ENCODE measurements around the gene GLIS1.

DNA sequence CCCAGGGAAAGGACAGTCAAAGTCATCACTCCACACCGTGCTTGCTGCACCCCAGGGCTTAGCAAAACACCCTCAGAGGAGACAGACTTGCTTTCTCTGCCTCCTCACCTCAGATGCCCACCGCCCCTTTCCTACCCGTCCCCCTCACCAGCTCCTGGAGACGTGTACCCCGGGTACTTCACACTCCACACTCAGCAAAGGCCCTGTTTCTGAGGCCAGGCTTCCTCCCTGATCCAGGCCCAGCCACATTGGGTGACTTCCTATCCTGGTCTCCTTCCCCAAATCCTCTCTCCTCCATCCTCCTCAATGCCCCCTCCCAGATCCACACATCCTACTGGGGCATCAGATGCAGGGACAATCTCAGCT, 163.0 kb downstream of the GLIS1 start:
- TF ChIP-seq, protein P1, sequence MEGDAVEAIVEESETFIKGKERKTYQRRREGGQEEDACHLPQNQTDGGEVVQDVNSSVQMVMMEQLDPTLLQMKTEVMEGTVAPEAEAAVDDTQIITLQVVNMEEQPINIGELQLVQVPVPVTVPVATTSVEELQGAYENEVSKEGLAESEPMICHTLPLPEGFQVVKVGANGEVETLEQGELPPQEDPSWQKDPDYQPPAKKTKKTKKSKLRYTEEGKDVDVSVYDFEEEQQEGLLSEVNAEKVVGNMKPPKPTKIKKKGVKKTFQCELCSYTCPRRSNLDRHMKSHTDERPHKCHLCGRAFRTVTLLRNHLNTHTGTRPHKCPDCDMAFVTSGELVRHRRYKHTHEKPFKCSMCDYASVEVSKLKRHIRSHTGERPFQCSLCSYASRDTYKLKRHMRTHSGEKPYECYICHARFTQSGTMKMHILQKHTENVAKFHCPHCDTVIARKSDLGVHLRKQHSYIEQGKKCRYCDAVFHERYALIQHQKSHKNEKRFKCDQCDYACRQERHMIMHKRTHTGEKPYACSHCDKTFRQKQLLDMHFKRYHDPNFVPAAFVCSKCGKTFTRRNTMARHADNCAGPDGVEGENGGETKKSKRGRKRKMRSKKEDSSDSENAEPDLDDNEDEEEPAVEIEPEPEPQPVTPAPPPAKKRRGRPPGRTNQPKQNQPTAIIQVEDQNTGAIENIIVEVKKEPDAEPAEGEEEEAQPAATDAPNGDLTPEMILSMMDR (conservative IDR thresholded peaks at IDR 0.05; ENCODE audit: low read depth, low read length): no peak
- TF ChIP-seq EZH2 (IDR thresholded peaks at IDR 0.05; ENCODE audit: borderline replicate concordance, low read depth, low read length, poor library complexity, severe bottlenecking): no peak

Data from A673 (cell line).